Activated T-cell treated with anti-CD3 and anti-CD28 coated beads for 48 hours (primary cell): ENCODE measurements around the gene PCNX2.
"Not testable (repeated sequence)": the region's sequence is repeated elsewhere in the genome, so short reads cannot be mapped to it uniquely, and the experiment has no call there.

ENCODE experiments used
- DNase-seq: peaks from one replicate; pipeline ENCODE4 v3.0.0-alpha.2; 2020; ENCODE audit warnings: low read depth

Gene PCNX2

DNA sequence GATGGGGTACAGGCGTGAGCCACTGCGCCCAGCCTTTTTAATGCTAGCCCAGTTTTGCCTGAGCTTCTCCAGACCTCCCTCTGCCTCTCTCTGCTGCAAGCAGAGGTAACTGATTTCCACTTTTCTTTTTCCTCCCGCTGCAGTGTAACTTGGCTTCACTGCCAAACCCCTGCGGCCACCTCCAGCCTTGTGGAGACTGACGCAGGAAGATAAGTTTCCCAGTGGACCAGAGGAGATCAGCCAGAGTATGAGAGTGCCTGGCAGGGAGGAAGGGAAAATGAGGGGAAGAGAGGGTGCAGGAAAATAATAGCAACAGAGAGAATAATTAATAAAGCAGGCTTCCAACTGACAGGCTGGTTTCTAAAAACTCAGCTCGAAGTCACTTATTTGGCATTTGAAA, 143.7 kb downstream of the PCNX2 start:
- DNase-seq = no peak

DNA sequence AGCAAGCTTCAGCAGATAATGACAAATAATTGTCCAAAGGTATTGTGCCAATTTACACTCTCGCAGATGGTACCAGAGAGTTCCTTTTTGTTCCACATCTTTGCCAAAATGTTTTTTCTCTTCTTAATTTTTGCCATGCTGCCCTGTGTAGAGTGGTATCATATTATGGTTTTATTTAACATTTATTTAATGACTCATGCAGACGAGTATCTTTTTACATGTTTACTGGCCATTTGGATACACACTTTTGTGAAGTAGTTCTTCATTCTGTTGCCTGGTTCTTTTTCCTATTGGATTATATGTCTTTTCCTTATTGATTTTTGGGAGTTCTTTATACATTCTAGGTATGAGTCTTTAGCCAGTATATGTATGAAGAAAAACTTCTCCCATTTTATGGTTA, 151.1 kb downstream of the PCNX2 start:
- DNase-seq = no peak

DNA sequence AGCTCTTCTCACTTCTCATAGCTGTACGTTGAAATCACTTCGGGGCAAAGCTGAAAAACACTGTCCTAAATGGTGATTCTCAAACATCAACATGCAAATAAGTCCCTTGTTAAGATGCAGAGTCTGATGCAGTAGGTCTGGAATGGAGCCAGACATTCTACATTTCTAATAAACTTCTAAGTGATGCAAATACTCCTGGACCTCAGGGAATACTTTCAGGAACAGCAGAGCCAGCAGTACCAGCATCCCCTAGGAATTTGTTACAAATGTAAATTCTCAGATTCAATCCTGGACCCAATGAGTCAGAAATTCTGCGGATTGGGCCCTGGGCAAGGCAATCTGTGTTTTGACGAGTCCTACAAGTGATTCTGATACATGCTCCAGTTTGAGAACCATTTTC, 152.3 kb downstream of the PCNX2 start:
- DNase-seq = no peak

DNA sequence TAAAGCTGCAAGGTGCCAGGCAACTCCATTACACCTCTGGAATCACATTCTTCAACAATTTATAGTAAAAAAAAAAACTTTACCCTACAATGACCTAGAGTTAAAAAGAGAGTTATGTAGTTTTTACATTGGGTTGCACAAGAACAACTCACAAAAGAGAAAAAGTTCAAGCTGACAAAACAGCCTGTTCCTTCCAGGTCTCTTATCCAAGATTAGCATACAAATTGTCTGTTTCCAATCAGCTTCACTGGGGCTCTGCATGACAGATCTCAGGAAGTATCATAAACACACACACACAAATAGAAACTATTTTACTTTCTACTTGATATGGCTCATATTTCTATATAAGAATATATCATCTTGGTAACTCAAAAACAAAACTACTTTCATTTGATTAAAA, 154.6 kb downstream of the PCNX2 start:
- DNase-seq = no peak

DNA sequence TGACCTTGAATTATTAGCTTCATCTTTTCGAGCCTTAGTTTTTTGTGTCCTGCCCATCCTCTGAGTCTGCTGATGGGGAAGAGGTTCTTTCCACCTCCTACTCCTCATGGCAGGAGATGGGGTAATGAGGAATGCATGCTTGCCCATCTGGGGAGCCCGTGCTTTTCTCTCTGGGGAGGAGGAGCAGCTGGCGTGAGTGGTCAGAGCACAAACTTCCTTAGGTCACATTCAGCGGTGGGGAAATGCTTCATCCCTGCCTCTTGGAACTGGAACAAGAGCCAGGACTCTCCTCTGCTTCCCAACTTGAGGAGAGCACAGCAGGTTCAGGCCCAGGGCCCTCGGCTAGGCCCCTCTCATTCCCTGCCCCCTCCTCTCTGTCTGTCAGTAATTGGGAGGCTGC, 155.0 kb downstream of the PCNX2 start:
- no peak for DNase-seq

DNA sequence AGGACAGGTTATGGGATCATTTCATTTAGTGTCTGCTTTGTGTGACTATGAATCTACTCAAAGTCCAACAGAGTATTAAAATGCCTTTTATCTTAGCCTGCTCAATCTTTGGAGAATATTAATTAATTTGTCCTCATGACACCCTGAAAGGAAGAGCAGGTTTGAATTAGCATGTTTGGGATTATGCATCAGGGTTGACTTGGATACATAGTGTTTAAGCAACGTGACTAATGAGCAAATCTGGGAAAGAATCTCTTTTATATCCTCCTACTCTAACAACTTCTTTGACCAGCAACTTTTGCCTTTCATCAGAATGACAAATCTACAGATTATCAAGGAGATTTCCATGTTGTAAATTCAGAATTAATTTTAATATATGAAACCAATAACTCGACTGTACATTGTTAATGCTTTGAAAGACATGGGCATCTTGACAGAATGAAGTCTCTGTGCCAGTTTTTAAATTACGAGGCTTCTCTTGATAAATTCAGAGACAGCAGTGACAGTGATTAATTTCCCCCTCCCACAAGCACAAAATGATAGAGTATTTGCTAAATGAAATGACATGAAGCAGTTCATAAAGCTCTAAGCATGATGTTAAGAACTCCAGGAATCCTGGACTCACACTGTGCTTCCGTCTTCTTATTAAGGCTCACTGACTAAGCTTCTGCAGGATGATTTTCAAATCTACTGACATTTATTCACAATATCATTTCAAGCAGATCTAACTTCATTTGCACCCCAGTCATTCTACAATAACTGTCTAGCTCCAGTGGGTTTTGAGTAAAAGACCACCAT, 156.5 kb downstream of the PCNX2 start:
- DNase-seq = no peak

DNA sequence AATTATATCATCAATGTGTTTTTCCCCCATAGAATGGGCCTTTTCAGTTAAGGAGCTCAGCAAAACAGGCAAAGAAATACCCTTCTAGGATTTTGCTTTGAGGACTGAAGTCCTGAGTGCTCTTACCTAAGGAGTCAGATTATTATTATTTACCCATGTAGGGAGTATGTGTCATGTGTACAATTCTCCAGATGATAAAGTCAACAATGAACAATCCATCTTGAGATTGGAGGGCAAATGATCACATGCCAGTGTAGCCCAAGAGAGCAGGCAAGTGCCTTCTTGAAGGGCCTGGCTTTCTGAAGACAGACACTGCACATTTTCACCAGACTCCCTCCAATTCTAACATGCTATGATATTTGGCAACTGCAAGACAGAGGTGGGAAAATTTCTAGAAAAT, 159.7 kb downstream of the PCNX2 start:
- DNase-seq = no peak

DNA sequence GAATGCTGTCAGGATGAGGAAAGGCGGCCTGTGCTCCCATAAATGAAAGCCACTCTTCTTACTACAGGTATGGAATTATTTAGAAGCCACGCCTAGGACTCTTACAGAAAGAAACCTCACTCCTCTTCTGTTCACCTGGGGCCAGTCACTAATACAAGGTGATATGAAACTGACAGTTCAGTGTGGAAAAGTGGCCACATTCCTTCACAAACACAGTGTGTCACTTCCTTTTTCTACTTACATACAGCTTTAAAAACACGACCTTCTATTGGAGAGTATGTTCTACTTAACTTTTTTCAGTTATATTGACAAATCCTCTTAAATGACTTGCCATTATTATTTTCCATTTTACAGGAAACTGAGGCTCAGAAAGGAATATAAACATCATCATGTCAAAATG, 163.1 kb downstream of the PCNX2 start:
- no peak for DNase-seq

DNA sequence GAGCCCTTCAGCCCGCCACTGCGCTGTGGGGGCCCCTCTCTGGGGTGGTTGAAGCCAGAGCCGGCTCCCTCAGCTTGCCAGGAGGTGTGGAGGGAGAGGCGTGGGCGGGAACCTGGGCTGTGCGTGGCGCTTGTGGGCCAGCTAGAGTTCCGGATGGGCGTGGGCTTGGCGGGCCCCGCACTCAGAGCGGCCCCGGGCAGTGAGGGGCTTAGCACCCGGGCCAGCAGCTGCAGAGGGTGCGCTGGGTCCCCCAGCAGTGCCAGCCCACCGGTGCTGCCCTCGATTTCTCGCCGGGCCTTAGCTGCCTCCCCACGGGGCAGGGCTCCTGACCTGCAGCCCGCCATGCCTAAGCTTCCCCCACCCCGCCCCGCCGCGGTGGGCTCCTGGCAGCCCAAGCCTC, 166.5 kb downstream of the PCNX2 start:
- DNase-seq = not testable (repeated sequence)

DNA sequence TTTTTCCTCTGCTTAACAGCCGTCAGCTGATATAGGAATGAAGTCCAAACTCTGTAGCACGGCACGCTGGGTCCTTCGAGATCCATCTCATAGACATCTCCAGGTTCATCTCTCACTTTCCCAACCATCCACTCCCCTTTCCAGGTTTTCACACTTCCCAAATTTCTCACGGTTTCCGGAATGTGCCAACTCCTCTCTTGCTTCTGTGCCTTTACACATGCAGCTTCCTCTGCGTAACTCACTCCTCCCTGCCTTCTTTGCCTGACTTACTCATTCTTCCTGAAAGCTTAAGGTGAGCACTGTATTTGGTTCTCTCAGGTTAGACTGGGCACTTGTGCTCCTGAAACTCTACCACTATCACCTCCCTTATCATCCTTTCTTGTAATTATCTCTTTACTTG, 168.4 kb downstream of the PCNX2 start:
- no peak for DNase-seq

DNA sequence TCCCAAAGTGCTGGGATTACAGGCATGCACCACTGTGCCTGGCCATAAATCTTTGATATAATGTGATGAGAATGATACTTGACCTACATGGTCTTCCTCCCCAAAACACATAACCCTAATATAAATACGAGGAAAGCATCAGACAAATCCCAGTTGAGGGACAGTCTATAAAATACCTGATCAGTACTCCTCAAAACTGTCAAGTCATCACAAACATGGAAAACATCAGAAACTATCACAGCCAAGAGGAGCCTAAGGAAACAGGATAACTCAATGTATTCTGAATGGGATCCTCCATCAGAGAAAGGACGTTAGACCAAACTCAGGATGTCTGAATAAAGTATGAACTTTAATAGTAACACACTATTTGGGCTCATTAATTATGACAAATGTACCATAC, 172.7 kb downstream of the PCNX2 start:
- no peak for DNase-seq

DNA sequence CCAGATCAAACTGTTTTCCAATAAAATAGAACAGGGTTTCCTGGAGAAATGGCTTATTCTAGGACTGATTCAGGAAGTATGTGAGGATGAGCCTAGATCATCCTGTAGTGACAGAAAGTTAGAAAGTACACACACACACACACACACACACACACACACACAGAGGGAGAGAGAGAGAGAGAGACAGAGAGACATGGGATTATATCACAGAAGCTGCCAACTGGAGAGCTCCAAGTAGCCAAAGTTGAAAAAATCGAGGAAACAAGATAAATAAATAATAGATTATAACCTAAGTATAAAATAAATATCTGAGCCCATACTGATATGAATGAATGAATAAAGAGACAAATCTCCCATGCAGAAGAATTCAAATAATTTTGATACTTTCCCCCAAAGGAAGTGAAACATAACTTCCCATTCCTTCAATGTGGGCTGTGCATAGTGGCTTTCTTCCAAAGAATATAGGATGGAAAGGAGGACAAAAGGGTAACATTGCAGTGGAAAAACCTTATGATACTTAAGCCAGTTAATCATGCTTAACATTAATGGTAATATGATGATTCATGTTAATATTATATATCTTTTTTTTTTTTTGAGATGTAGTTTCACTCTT, 173.5 kb downstream of the PCNX2 start:
- DNase-seq = no peak

DNA sequence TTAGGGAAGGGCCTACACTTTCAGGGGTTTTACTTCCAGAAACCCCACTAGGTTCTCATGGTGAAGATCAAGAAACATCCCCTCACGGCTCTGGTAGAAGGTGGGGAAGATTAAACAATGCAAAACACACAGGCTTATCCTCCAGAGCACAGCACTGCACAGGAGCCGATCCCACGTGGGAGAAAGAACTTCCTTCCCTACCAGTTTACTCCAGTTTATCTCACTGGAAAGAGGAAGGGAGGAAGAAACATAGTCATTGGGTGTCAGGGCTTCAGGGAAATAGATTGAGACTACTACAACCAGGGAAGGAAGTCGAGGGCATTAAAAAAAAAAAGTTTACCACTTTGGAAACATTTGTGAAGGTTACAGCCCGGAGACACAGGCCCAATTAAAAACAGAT, 180.7 kb downstream of the PCNX2 start:
- DNase-seq = no peak

DNA sequence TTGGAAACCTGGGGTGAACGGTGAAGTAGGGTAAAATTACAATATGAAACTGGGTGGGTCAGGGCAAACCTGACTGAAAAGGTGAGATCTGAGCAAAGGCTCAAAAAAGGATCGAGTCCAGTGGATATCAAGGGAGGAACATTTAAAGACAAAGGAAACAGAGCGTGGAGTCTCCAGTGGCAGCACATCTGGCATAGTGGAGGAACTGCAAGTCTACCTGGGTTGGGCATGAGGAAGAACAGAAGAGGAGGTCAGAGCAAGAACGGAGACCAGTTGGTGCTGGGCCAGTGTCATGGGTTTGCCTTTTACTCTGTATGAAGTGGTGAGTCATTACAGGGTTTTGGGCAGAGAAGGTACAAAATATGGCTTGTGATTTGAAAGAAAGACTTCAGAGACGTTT, 181.4 kb downstream of the PCNX2 start:
- DNase-seq = no peak

DNA sequence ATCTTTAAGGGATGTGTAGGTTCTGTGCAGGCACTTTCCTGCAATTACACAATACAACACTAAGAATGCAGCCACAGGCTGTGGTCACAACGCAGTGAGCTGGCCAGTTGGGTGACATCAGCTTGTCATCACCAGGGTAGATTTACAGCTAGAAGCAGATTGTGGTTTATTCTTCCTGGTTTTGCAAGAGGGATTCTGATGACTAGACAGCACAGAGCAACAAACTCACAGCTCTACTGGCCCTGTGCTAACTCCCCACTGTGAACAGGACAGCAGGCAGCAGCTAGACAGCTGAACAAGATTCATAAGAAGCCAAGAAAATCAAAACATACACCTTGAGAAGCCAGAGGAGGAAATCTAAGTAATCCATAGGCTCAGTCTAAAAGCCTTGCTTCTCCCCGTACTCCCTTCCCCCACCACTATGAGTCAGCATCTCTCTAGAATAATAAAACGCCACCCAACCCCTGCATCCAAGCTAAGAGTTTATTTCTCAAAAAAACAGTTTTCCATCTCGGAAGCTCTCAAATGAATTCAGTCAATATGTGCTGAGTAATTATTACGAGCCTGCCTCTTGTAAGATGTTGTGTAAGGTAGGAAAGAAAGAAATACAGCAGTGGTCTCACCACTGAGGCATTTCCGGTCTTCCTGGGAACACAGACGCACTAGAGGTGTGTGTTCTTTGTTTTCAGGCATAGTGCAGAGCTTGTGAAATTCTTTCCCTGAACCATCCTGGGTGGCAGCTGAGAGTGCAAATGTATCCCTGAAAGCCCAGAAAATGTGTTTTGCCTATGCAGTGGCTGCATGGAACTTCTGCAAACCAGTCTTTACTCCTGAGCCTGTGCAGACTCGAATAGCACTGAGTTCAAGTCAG, 182.3 kb downstream of the PCNX2 start:
- peak; percentile 25 for DNase-seq

DNA sequence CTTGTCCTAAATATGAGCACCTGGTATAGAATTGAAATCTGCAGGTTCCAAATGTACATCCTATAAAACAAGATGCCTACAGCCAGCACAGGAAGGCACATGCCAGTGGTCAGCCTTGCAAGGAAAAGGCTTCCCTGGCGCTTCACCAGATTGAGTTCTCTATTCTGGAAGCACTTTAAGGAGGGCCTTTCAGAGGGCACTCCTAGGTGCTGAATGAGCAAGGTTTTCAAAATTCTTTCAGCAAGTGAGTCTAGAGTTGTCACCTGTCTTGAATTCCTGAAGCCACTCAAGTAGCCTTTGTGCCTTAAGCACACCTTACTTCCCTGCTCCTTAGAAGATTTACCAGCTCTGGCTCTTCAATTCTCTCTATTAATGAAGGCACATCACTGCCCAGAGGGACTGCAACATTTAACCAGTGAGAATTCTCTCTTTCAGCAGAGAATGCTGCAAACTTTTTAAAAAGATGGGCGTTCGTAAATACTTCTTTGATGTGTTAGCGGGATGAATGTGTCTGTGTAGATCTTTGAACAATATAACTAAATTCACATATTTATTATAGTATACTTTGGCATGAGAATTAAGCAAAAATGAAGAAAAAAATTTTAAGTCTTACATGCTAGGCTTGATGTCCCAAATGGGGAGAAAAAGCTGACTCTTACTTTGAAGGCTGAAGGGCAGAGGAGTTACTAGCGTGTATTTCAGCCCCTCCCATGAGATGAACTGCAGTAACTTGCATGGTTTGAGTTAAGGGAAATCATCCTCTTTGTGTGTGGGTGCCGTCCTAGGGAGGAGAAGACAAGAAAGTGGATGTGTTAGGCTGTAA, 183.1 kb downstream of the PCNX2 start:
- DNase-seq = no peak

DNA sequence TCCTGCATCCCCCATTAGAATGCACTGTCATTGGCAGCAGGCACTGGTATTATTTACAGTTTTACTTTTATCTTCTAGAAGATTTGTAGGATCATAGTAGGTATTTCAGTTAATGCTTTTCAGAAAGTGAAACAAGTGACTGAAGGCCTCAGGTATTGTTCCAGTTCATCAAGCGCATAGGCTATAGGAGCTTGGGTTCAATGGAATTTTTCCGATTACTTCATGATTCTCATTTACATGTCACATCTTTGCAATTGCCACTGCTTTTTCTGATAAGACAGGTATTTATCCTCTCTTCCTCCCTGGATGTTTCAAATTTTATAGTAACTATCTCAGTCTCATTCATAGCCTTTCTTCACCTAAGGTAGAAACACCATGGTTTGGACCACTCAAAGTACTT, 183.8 kb downstream of the PCNX2 start:
- DNase-seq = no peak

DNA sequence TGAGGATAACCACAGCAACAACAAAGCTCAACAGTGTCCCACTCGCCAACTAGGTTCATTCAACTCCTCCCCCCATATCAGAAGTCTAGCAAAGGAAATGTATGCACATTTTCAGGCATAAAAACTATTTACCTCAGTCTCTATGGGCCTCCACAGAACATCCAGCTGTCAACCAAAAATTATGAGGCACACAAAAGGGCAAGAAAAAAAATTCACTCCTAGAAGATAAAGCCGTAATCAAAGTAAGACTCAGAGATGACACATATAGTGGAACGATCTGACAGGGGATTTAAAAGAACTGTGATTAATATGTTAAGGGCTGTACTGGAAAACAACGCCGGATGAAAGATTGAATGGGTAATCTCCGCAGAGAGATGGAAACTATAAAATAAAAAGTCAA, 186.4 kb downstream of the PCNX2 start:
- DNase-seq = no peak

DNA sequence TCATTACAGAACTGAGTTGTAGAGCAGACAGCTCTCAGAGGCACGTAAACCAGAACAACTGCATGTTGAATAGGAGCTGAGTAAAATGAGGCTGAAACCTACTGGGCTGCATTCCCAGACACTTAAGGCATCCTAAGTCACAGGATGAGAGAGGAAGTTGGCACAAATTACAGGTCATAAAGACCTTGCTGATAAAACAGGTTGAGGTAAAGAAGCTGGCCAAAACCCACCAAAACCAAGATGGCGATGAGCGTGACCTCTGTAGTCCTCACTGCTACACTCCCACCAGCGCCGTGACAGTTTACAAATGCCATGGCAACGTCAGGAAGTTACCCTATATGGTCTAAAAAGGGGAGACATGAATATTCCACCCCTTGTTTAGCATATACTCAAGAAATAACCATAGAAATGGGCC, 187.8 kb downstream of the PCNX2 start:
- DNase-seq = not testable (repeated sequence)

DNA sequence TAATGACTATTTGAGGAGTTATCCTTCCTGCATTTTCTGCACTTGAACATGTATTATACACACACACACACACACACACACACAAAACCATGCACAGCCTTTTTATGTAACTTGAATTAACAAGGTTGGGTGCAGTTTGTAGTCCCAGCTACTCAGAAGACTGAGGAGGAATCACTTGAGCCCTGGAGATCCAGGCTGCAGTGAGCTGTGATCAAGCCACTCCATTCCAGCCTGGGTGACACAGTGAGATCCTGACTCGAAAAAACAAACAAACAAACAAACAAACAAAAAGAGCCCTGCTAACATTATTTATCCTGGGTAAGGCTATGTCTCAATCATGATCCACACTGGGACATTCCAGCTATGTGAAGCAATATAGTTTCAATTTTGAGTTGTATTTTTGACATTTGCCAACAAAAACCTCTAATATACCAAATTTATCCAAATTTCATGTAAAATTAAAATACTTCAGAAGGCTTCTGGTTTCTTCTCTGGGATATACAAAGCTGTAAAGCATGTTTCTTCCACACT, 188.3 kb downstream of the PCNX2 start:
- DNase-seq = no peak

DNA sequence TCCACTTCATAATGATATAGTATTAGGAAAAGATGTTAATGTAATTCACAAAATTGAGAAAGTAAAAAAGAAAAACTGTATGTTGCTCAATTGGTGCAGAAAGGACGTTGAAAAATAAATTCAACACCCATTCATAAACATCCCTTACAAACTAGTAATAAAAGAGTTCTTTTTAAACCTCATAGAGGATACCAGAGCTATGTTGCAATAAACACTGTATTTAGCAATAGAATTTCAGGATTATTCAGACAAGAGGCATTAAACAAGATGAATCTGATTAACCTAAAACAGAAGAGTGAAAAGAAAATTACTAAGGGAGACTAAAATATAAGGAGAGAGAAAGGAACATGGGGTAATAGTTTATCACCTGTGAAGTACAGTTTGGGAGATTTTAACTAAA, 190.3 kb downstream of the PCNX2 start:
- no peak for DNase-seq

DNA sequence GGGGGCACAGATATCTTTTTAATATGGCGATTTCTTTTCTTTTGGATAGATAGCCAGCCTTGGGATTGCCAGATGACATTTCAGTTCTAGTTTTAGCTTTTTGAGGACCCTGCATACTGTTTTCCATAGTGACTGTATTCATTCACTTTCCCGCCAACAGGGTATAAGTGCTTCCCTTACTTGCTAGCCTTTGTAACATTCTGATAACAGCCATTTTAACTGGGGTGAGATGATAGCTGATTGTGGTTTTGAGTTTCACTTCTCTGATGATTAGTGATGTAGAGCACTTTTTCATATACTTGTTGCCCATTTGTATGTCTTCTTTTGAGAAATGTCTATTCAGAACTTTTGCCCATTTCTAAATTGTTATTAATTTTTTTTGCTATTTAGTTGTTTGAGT, 193.2 kb downstream of the PCNX2 start:
- no peak for DNase-seq
